Urinary bladder (tissue), 4 donors: ENCODE data around the gene SACS. TPM values are rescaled to one million over a fixed set of nuclear protein-coding genes. Genes with fewer than 3 reads are reported as not detected.
"Not testable (repeated sequence)": the region's sequence is repeated elsewhere in the genome, so short reads cannot be mapped to it uniquely, and the experiment has no call there.

ENCODE experiments used
- DNase-seq: peaks from one replicate; pipeline ENCODE4 v3.0.0-alpha.2; 2015; ENCODE audit errors: extremely low spot score
- H3K27ac ChIP-seq: one replicate; pipeline ENCODE4 v1.5.1; 2013; ENCODE audit warnings: low read depth, mild to moderate bottlenecking, moderate library complexity
- H3K36me3 ChIP-seq: one replicate; pipeline ENCODE4 v1.6.1; 2013; ENCODE audit warnings: mild to moderate bottlenecking, moderate library complexity; ENCODE audit not compliant: insufficient read depth
- H3K4me1 ChIP-seq: one replicate; pipeline ENCODE4 v1.6.1; 2013; ENCODE audit warnings: mild to moderate bottlenecking, moderate library complexity; ENCODE audit not compliant: insufficient read depth
- H3K4me3 ChIP-seq: one replicate; pipeline ENCODE4 v1.5.1; 2013; ENCODE audit warnings: low read depth, low read length
- WGBS: extraction: QIAGEN DNeasy Blood & Tissue Kit; methylation state at CpG from one replicate; pipeline ENCODE4 v1.1.7; 2013; 5-methylcytosine and 5-hydroxymethylcytosine counted together
- polyA plus RNA-seq: library from polyadenylated mRNA; stranded (reverse); fragments of 200-250 nt; gene quantifications from one replicate; pipeline ENCODE4 v1.2.3, GENCODE V29; 2013
- total RNA-seq: library from RNA; depleted of rRNA; stranded (reverse); fragments of >200 nt; gene quantifications from one replicate; pipeline ENCODE4 v1.2.3, GENCODE V29; 2014
- donor health status: healthy with polysubstance abuse.
- donor health status: healthy.

SACS gene
- total and polyA plus RNA-seq, 2 donors: 9.7 to 90.3 TPM

- WGBS: 83% methylated on average over 2 of the region's 2 CpGs
- Histone ChIP-seq H3K27ac (no peak overlapping the region), H3K4me3 (no peak overlapping the region), H3K4me1 (no peaks in the 10 kb centered on the region), H3K36me3 (no peaks in the 10 kb centered on the region)
- DNase-seq: no peak
Measured at GRCh38 chr13:23443878-23444277, 10.4 kb upstream of the SACS start.

GRCh38 chr13:23443110-23443509 is 9.6 kb upstream of the SACS start:
- 77% methylated on average over 2 of the region's 2 CpGs for WGBS

GRCh38 chr13:23440821-23441618 is 7.5 kb upstream of the SACS start:
- WGBS: 79% methylated on average over 15 of the region's 15 CpGs
- no peaks in the 10 kb centered on the region for H3K4me1 ChIP-seq
- no peak overlapping the region for H3K27ac ChIP-seq
- no peak overlapping the region for H3K4me3 ChIP-seq
- no peak for DNase-seq
- H3K36me3 ChIP-seq: no peaks in the 10 kb centered on the region

More at GRCh38 chr13:23443110-23443509, 9.6 kb upstream of the SACS start:
- no peaks in the 10 kb centered on the region for H3K4me1 ChIP-seq
- no peak for DNase-seq
- no peaks in the 10 kb centered on the region for H3K36me3 ChIP-seq
- H3K27ac ChIP-seq: no peak overlapping the region
- no peak overlapping the region for H3K4me3 ChIP-seq

- not testable (repeated sequence) for H3K36me3 ChIP-seq, H3K27ac ChIP-seq, DNase-seq, H3K4me3 ChIP-seq, H3K4me1 ChIP-seq
- whole genome bisulfite sequencing: 80% methylated on average over 6 of the region's 6 CpGs
Measured at GRCh38 chr13:23440324-23440723, 6.8 kb upstream of the SACS start.

GRCh38 chr13:23437916-23438315 is 4.4 kb upstream of the SACS start:
- 87% methylated on average over 4 of the region's 4 CpGs for WGBS
- no peak overlapping the region for H3K27ac ChIP-seq
- H3K4me3 ChIP-seq: no peak overlapping the region
- H3K4me1 ChIP-seq: no peaks in the 10 kb centered on the region
- H3K36me3 ChIP-seq: no peaks in the 10 kb centered on the region
- no peak for DNase-seq

- no peak overlapping the region for H3K4me3 ChIP-seq
- no peaks in the 10 kb centered on the region for H3K4me1 ChIP-seq
- WGBS: 84% methylated on average over 5 of the region's 5 CpGs
- no peaks in the 10 kb centered on the region for H3K36me3 ChIP-seq
- no peak for DNase-seq
- no peak overlapping the region for H3K27ac ChIP-seq
Measured at GRCh38 chr13:23436680-23437079, 3.2 kb upstream of the SACS start.

- Histone ChIP-seq H3K4me1 (no peaks in the 10 kb centered on the region), H3K36me3 (no peaks in the 10 kb centered on the region), H3K27ac (no peak overlapping the region), H3K4me3 (no peak overlapping the region)
- no peak for DNase-seq
- 85% methylated on average over 4 of the region's 4 CpGs for WGBS
Measured at GRCh38 chr13:23434491-23434890, 989 bp upstream of the SACS start.

- Histone ChIP-seq H3K4me3 (no peak overlapping the region), H3K4me1 (no peaks in the 10 kb centered on the region), H3K27ac (no peak overlapping the region), H3K36me3 (no peaks in the 10 kb centered on the region)
- 52% methylated on average over 6 of the region's 6 CpGs for WGBS
- no peak for DNase-seq
Measured at GRCh38 chr13:23432626-23433025, 876 bp downstream of the SACS start.

GRCh38 chr13:23430664-23431063 is 2.8 kb downstream of the SACS start:
- no peak overlapping the region for H3K27ac ChIP-seq
- H3K36me3 ChIP-seq: no peaks in the 10 kb centered on the region
- no peak for DNase-seq
- H3K4me3 ChIP-seq: no peak overlapping the region
- H3K4me1 ChIP-seq: no peaks in the 10 kb centered on the region
- 71% methylated on average over 5 of the region's 5 CpGs for WGBS

- Histone ChIP-seq H3K4me3 (no peak overlapping the region), H3K36me3 (no peaks in the 10 kb centered on the region), H3K4me1 (no peaks in the 10 kb centered on the region), H3K27ac (no peak overlapping the region)
- WGBS: 49% methylated on average over 11 of the region's 11 CpGs
- DNase-seq: no peak
Measured at GRCh38 chr13:23427881-23428528, 5.5 kb downstream of the SACS start.

GRCh38 chr13:23427342-23427843 is 6.1 kb downstream of the SACS start:
- no peaks in the 10 kb centered on the region for H3K36me3 ChIP-seq
- no peak overlapping the region for H3K4me3 ChIP-seq
- H3K27ac ChIP-seq: no peak overlapping the region
- WGBS: 17% methylated on average over 7 of the region's 7 CpGs
- H3K4me1 ChIP-seq: no peaks in the 10 kb centered on the region
- no peak for DNase-seq

- no peak for DNase-seq
- H3K27ac ChIP-seq: no peak overlapping the region
Measured at GRCh38 chr13:23421596-23421995, 11.9 kb downstream of the SACS start.

GRCh38 chr13:23418776-23419683 is 14.5 kb downstream of the SACS start:
- H3K4me3 ChIP-seq: no peak overlapping the region
- no peaks in the 10 kb centered on the region for H3K36me3 ChIP-seq
- H3K4me1 ChIP-seq: no peaks in the 10 kb centered on the region
- H3K27ac ChIP-seq: no peak overlapping the region
- no peak for DNase-seq
- WGBS: 97% methylated on average over 33 of the region's 33 CpGs

More at GRCh38 chr13:23421596-23421995, 11.9 kb downstream of the SACS start:
- no peak overlapping the region for H3K4me3 ChIP-seq
- H3K4me1 ChIP-seq: no peaks in the 10 kb centered on the region
- H3K36me3 ChIP-seq: no peaks in the 10 kb centered on the region
- 92% methylated on average over 5 of the region's 5 CpGs for whole genome bisulfite sequencing
